Measurements from ENCODE around the gene AOPEP. TPM values are rescaled to one million over a fixed set of nuclear protein-coding genes. Genes with fewer than 3 reads are reported as not detected.

Gene AOPEP
- total RNA-seq, 1 donor from 2014 or later: 24.8 TPM

DNA sequence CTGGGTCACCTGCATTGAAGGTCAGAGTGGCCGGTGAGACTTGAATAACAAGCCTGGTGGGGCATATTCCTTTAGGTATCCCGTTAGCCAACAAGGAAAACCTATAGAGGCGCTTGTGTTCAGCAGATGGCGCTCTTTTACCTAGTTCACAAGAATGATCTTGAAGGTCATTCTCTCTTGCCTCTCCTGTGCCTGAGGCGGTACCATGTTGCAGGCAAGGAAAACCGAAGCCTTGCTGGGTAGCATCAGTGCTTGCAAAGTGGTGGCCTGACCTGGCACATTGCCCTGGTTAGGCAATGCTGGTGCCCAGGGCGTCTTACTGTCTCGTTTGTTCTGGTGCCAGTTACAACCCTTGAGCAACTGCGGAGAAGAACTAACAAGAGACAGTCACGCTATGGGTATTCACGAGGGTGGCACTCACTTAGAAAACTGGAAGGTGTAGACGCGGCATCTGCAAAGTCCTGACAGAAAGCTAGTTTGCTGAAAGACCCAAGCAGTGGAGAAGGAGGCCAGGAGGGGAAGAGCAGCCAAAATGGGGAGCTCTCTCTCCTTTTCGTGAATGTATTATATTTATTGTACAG lies 56.7 kb downstream of the AOPEP start:
- Mint-ChIP-seq H3K4me3 (no peak overlapping the region), H3K27me3 (ENCODE audit: low read depth) (no peaks in the 10 kb centered on the region), H3K27ac (ENCODE audit: unreplicated experiment) (no peak overlapping the region), H3K36me3 (ENCODE audit: low read depth) (no peaks in the 10 kb centered on the region), H3K9me3 (no peaks in the 10 kb centered on the region), H3K4me1 (peaks cover 18% of the 10 kb centered on the region)
- TF ChIP-seq, protein P1, sequence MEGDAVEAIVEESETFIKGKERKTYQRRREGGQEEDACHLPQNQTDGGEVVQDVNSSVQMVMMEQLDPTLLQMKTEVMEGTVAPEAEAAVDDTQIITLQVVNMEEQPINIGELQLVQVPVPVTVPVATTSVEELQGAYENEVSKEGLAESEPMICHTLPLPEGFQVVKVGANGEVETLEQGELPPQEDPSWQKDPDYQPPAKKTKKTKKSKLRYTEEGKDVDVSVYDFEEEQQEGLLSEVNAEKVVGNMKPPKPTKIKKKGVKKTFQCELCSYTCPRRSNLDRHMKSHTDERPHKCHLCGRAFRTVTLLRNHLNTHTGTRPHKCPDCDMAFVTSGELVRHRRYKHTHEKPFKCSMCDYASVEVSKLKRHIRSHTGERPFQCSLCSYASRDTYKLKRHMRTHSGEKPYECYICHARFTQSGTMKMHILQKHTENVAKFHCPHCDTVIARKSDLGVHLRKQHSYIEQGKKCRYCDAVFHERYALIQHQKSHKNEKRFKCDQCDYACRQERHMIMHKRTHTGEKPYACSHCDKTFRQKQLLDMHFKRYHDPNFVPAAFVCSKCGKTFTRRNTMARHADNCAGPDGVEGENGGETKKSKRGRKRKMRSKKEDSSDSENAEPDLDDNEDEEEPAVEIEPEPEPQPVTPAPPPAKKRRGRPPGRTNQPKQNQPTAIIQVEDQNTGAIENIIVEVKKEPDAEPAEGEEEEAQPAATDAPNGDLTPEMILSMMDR (conservative IDR thresholded peaks at IDR 0.05): peak; percentile 82
- peak; percentile 50 for DNase-seq (ENCODE audit: low read depth, low spot score)

DNA sequence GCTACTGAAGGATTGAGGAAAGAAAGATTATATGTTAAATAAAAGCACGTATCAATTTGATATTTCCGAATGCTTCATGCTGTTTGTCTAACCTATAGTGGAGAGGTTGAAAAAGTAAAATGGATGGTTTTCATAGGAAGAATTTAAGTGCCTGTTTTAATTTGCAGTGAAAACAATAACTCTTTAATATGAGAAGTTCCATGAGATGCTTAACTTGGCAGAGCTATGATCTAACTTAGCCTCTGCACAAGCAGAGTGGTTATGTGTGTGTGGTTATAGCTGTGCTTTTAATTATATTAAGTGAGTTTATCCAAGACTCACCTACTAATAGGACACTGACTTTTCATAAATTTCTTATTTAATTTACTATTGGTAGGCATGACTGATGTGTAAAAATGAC lies 57.4 kb downstream of the AOPEP start:
- H3K4me3 Mint-ChIP-seq: no peak overlapping the region
- no peaks in the 10 kb centered on the region for H3K9me3 Mint-ChIP-seq
- no peaks in the 10 kb centered on the region for H3K27me3 Mint-ChIP-seq (ENCODE audit: low read depth)
- TF ChIP-seq, protein P1 (conservative IDR thresholded peaks at IDR 0.05): no peak
- DNase-seq (ENCODE audit: low read depth, low spot score): no peak
- H3K36me3 Mint-ChIP-seq (ENCODE audit: low read depth): no peaks in the 10 kb centered on the region
- H3K27ac Mint-ChIP-seq (ENCODE audit: unreplicated experiment): no peak overlapping the region
- H3K4me1 Mint-ChIP-seq: peaks cover 18% of the 10 kb centered on the region

- peak overlapping the region; percentile 28 for H3K27ac Mint-ChIP-seq (ENCODE audit: unreplicated experiment)
- no peaks in the 10 kb centered on the region for H3K9me3 Mint-ChIP-seq
- H3K36me3 Mint-ChIP-seq (ENCODE audit: low read depth): no peaks in the 10 kb centered on the region
- TF ChIP-seq, protein P1 (conservative IDR thresholded peaks at IDR 0.05): no peak
- H3K27me3 Mint-ChIP-seq (ENCODE audit: low read depth): no peaks in the 10 kb centered on the region
- H3K4me3 Mint-ChIP-seq: no peak overlapping the region
- peaks cover 18% of the 10 kb centered on the region for H3K4me1 Mint-ChIP-seq
- no peak for DNase-seq (ENCODE audit: low read depth, low spot score)
Observed at GRCh38 chr9:94785215-94786169, 59.0 kb downstream of the AOPEP start.

- TF ChIP-seq, protein P1 (conservative IDR thresholded peaks at IDR 0.05): no peak
- Mint-ChIP-seq H3K4me1 (peaks cover 18% of the 10 kb centered on the region), H3K9me3 (no peaks in the 10 kb centered on the region), H3K36me3 (ENCODE audit: low read depth) (peaks cover 2% of the 10 kb centered on the region), H3K27ac (ENCODE audit: unreplicated experiment) (no peak overlapping the region), H3K27me3 (ENCODE audit: low read depth) (no peaks in the 10 kb centered on the region), H3K4me3 (no peak overlapping the region)
- DNase-seq (ENCODE audit: low read depth, low spot score): no peak
Observed at GRCh38 chr9:94786586-94786985, 60.1 kb downstream of the AOPEP start.

- Mint-ChIP-seq H3K27me3 (ENCODE audit: low read depth) (no peaks in the 10 kb centered on the region), H3K4me1 (peaks cover 18% of the 10 kb centered on the region), H3K4me3 (no peak overlapping the region), H3K9me3 (no peaks in the 10 kb centered on the region), H3K36me3 (ENCODE audit: low read depth) (peaks cover 2% of the 10 kb centered on the region), H3K27ac (ENCODE audit: unreplicated experiment) (no peak overlapping the region)
- TF ChIP-seq, protein P1 (conservative IDR thresholded peaks at IDR 0.05): no peak
- DNase-seq (ENCODE audit: low read depth, low spot score): no peak
Observed at GRCh38 chr9:94787266-94787665, 60.8 kb downstream of the AOPEP start.
